ENCODE results near the gene CTSG. TPM values are rescaled to one million over a fixed set of nuclear protein-coding genes. Genes with fewer than 3 reads are reported as not detected.
"Not testable (repeated sequence)": the region's sequence is repeated elsewhere in the genome, so short reads cannot be mapped to it uniquely, and the experiment has no call there.

The CTSG gene, protein sequence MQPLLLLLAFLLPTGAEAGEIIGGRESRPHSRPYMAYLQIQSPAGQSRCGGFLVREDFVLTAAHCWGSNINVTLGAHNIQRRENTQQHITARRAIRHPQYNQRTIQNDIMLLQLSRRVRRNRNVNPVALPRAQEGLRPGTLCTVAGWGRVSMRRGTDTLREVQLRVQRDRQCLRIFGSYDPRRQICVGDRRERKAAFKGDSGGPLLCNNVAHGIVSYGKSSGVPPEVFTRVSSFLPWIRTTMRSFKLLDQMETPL
- not detected in 2 replicates for total RNA-seq (2014; rRNA removed; shearing (Covaris generic))

DNA sequence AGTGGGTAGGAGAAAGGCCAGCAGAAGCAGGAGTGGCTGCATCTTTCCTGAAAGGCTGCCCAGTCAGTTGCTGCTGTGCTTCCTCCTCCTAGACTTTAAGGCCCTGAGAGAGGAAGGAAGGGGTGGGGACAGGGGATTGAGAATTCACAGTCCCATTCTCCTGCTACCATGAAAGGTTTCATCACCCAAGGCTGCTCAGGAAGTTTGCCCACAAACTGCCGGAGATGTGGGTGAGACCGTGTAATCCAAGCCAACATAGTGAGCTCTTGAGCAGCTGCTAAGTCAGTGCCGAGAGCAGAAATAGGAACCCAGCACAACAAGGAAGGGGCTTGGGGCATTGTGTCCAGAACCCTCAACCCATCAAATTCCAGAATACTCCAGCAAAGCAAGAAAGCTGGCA is at the start of gene CTSG:
TSS of gene CTSG (minus strand) at position 69 of the 400 bp plus-strand sequence. CDS start at position 42, 27 bp downstream.
- DNase-seq (ENCODE audit: low read depth), result no peak

DNA sequence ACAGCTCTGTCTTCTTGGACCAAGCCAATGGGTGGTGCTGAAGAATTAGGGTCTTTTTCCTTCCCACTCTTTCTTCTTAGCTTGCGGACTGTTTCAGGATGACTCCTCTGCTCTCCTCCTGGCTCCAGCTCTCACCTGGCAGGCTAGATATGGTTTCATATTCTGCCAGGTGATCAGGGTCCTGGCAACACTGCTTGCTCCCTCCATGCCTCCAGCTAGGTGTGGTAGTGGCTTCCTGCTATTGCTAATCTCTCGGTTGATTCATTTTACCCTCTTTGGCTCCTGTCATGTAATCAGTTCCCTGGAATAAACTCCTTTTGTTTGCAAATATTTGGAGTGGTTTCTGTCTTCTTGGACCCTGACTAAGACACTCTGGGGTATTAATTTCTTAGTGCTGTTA is 37.7 kb upstream of the CTSG start:
- DNase-seq (ENCODE audit: low read depth), result no peak

DNA sequence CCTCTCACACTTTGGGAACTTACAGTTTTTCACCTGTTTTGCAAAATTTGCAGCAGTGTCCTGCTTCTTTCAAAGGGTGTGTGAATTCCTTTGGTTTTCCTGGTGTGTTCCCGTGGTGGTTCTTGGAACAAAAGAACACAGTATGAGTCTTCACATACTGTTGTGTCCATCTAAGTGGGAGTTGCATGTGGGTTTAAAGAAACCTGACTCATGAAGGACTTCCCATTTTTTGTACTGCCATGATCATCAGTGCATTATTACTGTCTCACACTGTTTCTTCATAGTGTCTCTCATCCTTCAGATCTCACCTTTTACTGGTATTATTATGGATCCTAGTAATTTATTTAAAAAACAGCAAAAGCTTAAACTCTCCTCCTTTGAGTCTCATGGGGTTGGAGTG is 37.2 kb upstream of the CTSG start:
- DNase-seq (ENCODE audit: low read depth), result no peak

DNA sequence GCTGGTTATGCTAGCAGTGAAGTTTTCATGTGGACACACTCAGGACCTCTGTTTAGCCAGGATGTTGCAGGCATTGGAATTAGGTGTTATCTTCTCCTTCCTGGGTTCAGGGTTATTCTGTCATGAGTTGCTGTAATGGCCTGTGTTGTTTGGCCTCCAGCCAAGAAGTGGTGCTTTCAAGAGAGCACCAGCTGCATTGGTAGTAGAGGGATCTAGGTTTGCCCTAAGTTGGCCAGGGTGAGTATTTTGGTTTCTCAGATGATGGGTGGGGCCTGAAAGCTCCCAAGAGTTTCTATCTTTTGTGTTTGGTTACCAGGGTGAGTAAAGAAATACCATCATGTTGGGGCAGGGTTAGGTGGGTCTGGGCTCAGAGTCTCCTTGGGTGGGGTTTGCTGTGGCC is 36.1 kb upstream of the CTSG start:
- no peak for DNase-seq (ENCODE audit: low read depth)

DNA sequence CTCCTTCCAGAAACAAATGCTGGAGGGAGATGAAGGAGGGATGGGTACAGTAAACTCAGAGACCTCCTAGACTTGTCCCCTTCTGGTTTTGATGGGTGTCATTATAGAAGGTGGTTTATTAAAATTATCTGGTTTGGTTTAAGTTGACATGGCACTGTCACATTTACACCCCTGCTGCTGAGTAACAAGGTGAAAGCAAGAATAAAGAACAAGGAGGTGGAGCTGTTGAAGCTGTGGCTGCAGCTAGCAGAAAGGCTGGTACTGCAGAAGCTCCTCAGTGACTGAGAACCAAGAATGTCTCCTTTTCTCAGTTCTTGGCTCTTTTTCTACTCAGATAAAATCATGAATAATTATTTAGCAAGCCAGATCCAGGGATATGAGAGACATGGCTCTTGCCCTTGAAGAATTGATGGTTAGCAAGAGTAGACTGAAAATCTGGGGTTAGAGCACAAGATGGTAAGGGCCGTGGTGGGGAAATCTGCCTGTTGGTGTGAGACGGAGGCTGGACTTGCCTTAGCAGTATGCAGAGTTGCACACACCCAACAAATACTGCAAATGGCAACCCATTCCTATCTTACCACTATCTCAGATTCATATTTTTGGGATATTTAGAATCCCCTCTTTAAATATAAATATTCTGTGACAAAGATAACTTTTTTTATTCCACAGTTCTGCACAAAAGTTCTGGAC is 33.8 kb upstream of the CTSG start, which contains the start of gene GZMH:
TSS of gene GZMH (minus strand) at position 31 of the 690 bp plus-strand sequence. CDS start 72 bp downstream, outside the sequence.
- no peak for DNase-seq (ENCODE audit: low read depth)

DNA sequence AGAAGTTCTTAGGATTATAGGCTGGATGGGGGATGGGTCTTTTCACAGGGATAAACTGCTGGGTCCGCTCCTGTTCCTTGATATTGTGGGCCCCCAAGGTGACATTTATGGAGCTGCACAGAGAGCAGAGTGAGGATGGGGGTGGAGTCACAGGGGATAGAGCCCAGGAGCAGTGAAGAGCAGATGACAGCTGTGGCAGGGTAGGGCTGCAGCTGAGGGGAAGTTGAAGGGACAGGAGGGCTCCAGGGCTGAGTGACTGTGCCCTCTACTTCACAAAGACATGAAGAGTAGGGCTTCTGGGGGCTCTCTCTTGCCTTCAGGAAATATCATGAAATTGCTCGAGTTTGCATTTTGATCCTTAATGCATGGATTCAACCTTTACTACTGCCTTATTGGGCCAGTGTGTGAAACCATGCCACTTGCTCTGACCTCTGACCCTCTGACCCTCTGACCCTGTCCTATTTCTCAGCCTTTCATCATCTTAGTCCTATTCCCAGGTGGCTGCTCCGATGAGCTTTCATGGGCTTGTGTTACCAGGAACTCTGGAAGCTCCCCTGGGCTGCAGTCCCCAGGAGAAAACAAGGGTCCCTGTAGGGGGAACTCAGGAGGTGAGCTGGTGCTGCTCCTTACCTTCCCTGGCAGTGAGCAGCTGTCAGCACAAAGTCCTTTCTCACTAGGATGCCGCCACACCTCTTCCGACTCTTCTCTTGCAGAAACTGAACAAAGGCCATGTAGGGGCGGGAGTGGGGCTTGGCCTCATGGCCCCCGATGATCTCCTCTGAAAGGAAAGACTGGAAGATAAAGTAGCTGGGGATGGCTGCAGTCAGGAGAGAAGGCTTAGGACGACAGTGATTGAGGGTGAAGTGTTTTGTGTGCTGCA is 31.8 kb upstream of the CTSG start:
- no peak for DNase-seq (ENCODE audit: low read depth)

DNA sequence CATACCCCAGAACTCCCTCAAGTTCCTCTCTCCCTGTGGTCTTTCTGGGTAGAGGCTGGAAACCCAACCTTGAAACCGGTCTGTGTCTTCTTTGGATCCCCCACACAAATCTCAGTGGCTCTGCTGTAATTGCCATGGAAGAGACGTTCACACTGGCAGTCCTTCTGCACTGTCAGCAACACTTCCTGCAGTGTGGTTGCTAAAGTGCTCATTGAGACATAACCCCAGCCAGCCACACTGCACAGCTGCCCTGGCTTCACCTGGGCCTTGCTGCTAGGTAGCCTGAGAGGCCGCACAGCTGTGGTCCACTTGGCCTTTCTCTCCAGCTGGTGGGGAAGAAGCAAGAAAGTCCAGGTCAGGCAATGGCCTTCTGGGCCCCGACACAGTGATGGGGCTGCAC is 31.0 kb upstream of the CTSG start:
- no peak for DNase-seq (ENCODE audit: low read depth)

DNA sequence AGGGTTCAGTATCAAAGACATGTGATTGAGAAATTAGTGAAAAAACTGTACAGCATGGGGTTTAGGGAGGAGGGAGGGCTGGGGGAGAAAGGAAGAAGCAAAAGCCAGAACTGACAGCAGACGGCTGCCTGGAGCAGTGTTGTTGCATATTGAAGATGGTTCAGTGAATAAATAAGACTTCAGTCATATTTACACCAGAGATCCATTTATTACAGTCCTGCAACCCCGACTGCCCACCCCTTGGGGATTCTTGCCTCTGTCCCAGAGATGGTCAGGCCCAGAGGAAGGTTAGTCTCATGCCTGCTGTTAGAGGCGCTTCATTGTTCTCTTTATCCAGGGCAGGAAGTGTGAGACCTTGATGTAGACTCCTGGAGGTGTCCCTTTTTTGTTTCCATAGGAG is 30.2 kb upstream of the CTSG start:
- DNase-seq (ENCODE audit: low read depth), result no peak

DNA sequence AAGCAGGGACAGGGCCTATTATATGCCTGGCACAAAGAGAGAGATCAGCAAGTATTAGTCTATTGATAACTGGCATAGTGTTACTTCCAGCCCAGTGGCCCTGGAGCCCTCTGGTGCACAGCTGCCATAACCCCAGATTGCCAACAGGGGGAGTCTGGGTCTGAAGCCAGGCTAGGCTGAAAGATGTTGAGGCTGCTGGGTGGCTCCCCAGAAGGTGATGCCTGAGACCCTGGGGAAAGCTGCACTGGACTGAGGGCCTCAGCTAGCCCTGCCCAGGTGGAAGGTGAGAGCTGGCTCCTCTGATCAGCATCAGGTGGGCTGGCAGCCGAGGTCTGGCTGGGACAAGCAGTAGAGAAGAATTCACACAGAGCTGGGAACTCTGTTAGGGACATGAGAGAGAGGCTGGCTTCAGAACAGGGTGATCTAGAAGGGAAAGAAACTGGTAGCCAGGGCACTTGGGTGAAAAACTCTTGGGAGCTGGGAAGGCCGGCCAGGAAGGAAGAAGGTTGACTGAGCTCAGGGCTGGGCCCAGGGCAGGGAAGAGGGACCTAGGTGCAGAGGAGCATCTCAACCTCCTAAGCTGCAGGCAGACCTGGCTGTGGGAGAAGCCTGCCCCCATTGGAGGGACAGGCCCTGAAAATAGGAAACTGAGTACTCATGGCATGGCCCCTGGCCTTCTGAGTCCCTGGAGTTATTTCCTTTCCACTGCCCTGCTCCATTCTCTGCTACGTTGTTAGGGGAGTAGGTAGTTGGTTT is 29.6 kb upstream of the CTSG start:
- DNase-seq (ENCODE audit: low read depth), result no peak

DNA sequence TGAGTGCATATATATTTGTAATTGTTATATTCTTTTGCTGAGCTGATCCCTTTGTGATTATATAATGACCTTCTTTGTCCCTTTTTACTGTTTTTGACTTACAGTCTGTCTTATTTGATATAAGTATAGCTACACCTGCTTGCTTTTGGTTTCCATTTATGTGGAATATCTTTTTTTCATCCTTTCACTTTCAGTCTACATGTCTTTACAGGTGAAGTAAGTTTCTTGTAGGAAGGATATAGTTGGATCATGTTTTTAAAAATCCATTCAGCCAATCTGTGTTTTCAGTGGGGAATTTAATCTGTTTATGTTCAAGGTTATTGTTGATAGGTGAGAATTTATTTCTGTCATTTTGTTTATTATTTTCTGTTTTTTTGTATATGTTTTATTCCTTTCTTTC is 21.4 kb upstream of the CTSG start:
- no peak for DNase-seq (ENCODE audit: low read depth)

DNA sequence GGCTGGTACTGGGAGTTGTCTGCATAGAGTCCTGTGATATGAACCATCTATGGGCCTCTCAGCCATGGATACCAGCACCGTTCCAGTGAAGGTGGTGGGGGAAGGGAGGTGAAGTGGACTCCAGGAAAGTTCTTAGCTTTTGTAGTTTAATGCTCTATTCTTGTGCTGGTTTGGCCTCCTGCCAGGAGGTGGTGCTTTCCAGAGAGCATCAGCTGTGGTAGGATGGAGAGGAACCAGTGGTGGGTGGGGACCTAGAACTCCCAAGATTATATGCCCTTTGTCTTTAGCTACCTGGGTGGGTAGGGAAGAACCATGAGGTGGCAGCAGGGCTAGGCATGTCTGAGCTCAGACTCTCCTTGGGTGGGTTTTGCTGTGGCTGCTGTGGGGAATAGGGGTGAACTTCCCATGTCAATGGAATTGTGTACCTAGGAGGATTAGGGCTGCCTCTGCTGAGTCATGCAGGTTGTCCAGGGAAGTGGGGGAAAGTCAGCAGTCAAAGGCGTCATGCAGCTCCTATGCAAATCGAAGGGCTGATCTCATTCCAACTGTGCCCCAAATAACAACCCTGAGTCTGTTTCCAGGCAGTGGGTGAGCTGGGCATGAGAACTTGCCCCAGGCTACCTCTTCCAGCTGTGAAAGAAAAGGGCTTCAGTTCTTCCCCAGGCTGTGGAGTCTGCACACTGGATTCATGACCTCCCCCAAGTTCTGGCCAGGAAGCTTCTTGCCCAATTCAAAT is 19.2 kb upstream of the CTSG start:
- DNase-seq (ENCODE audit: low read depth), result no peak

DNA sequence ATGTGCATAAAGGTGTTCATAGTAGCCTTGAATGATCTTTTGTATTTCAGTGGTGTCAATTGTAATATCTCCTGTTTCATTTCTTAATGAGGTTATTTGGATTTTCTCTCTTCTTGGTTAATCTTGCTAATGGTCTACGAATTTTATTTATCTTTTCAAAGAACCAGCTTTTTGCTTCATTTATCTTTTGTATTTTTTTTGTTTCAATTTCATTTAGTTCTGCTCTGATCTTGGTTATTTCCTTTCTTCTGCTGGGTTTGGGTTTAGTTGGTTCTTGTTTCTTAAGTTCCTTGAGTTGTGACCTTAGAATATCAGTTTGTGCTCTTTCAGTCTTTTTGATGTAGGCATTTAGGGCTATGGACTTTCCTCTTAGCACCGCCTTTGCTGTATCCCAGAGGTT is 15.0 kb upstream of the CTSG start:
- not testable (repeated sequence) for DNase-seq (ENCODE audit: low read depth)

DNA sequence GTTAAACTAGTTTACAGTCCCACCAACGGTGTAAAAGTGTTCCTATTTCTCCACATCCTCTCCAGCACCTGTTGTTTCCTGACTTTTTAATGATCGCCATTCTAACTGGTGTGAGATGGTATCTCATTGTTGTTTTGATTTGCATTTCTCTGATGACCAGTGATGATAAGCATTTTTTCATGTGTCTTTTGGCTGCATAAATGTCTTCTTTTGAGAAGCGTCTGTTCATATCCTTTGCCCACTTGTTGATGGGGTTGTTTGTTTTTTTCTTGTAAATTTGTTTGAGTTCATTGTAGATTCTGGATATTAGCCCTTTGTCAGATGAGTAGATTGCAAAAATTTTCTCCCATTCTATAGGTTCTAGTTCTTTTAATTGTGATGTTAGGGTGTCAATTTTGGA is 8.4 kb upstream of the CTSG start:
- DNase-seq (ENCODE audit: low read depth), result not testable (repeated sequence)

DNA sequence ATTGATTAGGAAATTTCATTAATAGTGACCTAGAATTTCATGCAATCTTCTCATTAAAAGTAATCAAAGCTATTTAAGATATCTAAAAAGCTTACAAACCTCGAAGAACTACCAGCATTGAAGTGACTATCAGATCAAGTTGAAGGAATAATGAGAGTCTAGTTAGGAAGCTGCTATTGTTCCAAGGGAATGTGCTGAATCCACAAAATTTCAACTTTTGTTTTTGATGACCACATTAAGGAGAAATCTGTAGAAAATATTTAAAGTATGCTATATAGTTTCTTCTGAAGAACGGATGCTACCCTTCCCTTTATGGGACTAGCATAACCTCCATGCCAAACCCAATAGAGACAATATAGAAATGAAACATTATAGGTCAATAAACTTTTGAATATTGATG is 2.5 kb upstream of the CTSG start:
- DNase-seq (ENCODE audit: low read depth), result no peak

DNA sequence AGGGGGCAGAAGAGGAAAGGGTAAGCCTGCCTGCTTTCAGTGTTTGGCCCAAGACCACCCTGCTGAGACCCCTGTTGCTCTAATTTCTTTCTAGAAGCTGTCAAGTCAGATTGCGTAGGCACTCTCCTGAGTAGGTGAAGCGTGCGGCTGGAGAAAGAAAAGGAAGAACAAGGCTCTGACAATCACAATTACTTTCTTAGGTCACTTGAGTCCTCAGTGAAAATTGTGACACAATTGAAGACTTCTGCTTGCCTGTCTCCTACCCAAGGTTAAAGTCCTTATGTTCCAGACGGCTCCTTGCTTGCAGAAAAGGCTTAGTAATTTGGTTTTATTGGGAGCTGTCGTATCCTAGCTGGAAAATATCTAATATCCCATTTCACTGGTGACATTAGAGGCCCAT is 721 bp upstream of the CTSG start:
- DNase-seq (ENCODE audit: low read depth), result no peak

DNA sequence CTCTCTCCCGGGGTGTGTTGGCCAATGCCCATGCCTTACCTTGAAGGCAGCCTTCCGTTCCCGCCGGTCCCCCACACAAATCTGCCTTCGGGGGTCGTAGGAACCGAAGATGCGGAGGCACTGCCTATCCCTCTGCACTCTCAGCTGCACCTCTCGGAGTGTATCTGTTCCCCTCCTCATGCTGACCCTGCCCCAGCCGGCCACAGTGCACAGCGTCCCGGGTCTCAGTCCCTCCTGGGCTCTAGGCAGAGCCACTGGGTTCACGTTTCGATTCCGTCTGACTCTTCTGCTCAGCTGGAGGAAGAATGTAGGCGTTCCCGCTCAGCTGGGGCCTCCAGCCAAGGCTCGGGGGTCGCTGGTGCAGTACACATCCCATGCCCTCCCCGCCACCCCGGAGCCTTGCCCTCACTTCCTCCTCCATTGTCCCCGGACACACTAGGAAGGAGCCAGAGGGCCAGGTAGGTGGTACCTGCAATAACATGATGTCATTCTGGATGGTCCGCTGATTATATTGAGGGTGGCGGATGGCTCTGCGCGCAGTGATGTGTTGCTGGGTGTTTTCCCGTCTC is 1.8 kb downstream of the CTSG start:
- DNase-seq (ENCODE audit: low read depth), result no peak

DNA sequence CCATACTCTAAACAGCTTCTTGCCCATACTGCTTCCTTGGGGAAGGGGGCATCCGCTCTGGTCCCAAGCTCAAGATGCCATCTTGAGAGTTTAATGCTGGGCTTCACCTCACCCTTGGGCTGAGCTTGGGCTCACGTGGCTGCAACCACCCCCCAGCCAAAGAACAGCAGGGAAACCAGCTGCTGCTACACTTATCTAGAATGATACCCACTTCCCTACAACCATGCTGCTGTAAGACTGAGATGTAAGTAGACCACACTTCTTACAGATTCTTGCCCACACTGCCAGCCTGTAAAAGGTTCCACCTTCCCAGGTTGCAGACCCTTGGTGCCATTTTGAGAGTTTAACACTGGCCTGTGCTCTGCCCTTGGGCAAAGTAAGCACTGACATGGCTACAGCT is 9.7 kb downstream of the CTSG start:
- DNase-seq (ENCODE audit: low read depth), result no peak

DNA sequence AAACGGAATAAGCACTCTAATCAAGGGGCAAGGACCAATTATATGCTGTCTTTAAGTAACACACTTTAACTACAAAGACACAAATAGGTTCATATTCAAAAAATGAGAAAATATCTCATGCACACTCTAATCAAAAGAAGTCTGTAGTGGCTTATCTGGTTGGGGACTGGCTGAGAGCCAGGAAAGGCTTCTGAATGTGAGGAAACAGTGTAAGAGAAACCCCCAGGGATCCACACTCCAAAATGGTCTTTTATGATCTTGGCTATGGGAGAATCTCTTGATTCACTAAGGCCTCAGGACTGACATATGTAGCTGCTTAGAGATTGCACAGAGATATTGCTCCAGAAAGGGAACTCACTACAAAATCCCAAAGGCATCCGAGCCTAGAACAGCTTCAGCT is 10.3 kb downstream of the CTSG start:
- DNase-seq (ENCODE audit: low read depth), result no peak

DNA sequence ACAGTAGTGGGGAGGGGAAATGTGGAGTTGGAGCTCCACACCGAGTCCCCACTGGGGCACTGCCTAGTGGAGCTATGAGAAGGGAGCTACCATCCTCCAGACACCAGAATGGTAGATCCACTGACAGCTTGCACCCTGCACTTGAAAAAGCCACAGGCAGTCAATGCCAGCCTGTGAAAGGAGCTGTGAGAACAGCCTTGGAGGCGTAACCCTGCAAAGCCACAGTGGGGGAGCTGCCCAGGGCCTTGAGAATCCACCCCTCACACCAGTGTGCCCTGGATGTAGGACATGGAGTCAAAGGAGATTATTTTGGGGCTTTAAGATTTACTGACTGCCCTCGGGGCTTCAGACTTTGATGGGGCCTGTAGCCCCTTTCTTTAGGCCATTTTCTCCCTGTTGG is 12.5 kb downstream of the CTSG start:
- no peak for DNase-seq (ENCODE audit: low read depth)

DNA sequence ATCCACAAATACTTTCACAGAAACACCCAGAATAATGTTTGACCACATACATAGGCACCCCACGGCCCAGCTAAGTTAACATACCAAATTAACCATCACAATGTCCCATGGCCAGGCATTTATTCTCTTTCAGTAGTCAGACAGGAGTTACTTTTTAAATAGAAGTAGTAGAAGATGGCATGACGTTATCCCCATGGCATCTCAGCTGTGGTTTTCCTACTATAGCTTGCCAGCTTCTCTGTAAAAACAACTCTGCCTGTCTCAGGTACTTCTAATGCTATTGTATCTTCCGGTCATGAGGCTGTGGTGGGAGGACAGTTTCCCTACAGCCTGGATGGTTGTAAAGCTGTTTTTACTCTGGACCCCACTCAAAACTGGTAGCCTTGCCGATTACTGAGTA is 19.3 kb downstream of the CTSG start:
- peak; percentile 53 for DNase-seq (ENCODE audit: low read depth)

DNA sequence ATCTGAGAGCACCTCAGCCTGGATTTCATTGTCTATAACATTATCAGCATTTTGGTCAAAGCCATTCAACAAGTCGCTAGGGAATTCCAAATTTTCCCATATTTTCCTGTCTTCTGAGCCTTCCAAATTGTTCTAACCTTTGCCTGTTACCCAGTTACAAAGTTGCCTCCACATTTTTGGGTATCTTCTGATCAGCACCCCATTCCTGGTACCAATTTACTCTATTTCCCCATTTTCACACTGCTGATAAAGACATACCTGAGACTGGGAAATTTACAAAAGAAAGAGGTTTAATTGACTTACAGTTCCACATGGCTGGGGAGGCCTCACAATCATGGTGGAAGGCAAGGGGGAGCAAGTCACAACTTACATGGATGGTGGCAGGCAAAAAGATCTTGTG is 27.0 kb downstream of the CTSG start:
- DNase-seq (ENCODE audit: low read depth), result not testable (repeated sequence)

Data from M059J (cell line).